Measurements from ENCODE around the gene RASA3.

GRCh38 chr13:114059428-114059827, 73.0 kb downstream of the RASA3 start:
- no peak for TF ChIP-seq USF1 (CRISPR knock-in tag; IDR thresholded peaks at IDR 0.05)
- TF ChIP-seq CTCF (IDR thresholded peaks at IDR 0.05): no peak
- no peak for TF ChIP-seq HMGXB4 (CRISPR knock-in tag; IDR thresholded peaks at IDR 0.05)
- no peak for TF ChIP-seq ZNF512 (CRISPR knock-in tag; IDR thresholded peaks at IDR 0.05; ENCODE audit: borderline replicate concordance)
- TF ChIP-seq ZMAT4 (CRISPR knock-in tag; IDR thresholded peaks at IDR 0.05): no peak
- TF ChIP-seq ZBTB21 (CRISPR knock-in tag; IDR thresholded peaks at IDR 0.05; ENCODE audit: borderline replicate concordance): no peak
